ENCODE data around the gene PLEKHJ1.

The PLEKHJ1 gene

GRCh38 chr19:2246014-2246620 lies 10.0 kb upstream of the PLEKHJ1 start:
- TF ChIP-seq CTCF (IDR thresholded peaks at IDR 0.05) = no peak
- Histone ChIP-seq H3K27ac (no peak overlapping the region), H3K27me3 (peaks cover 27% of the 10 kb centered on the region), H3K4me3 (ENCODE audit: low read depth in 1 of 2, low read length in 1 of 2) (no peak overlapping the region), H3K4me1 (ENCODE audit: control insufficient read depth in 1 of 2, insufficient read depth in 1 of 2, low read depth in 1 of 2, low read length in 1 of 2) (peaks cover 12 to 13% of the 10 kb centered on the region in 2 experiments), H3K36me3 (peaks cover 63% of the 10 kb centered on the region), H3K9me3 (no peaks in the 10 kb centered on the region)

- no peak overlapping the region for H3K27ac ChIP-seq
- H3K27me3 ChIP-seq = peaks cover 18% of the 10 kb centered on the region
- no peak for TF ChIP-seq CTCF (IDR thresholded peaks at IDR 0.05)
- H3K36me3 ChIP-seq = peaks cover 63% of the 10 kb centered on the region
- H3K4me1 ChIP-seq (ENCODE audit: control insufficient read depth in 1 of 2, insufficient read depth in 1 of 2, low read depth in 1 of 2, low read length in 1 of 2) = peaks cover 11% of the 10 kb centered on the region in 2 experiments
- H3K4me3 ChIP-seq (ENCODE audit: low read depth in 1 of 2, low read length in 1 of 2) = no peak overlapping the region
- H3K9me3 ChIP-seq = no peaks in the 10 kb centered on the region
Observed at GRCh38 chr19:2245273-2245672, 9.1 kb upstream of the PLEKHJ1 start.

- Histone ChIP-seq H3K4me1 (ENCODE audit: control insufficient read depth in 1 of 2, insufficient read depth in 1 of 2, low read depth in 1 of 2, low read length in 1 of 2) (peaks cover 14 to 15% of the 10 kb centered on the region in 2 experiments), H3K27ac (no peak overlapping the region), H3K9me3 (no peaks in the 10 kb centered on the region), H3K4me3 (ENCODE audit: low read depth in 1 of 2, low read length in 1 of 2) (no peak overlapping the region), H3K27me3 (peaks cover 10% of the 10 kb centered on the region), H3K36me3 (peaks cover 63% of the 10 kb centered on the region)
- no peak for TF ChIP-seq CTCF (IDR thresholded peaks at IDR 0.05)
Observed at GRCh38 chr19:2244486-2244885, 8.4 kb upstream of the PLEKHJ1 start.

GRCh38 chr19:2244125-2244411 lies 7.9 kb upstream of the PLEKHJ1 start:
- H3K27me3 ChIP-seq = peaks cover 6% of the 10 kb centered on the region
- H3K27ac ChIP-seq = no peak overlapping the region
- H3K9me3 ChIP-seq = no peaks in the 10 kb centered on the region
- TF ChIP-seq CTCF (IDR thresholded peaks at IDR 0.05) = no peak
- peaks cover 62% of the 10 kb centered on the region for H3K36me3 ChIP-seq
- no peak overlapping the region for H3K4me3 ChIP-seq (ENCODE audit: low read depth in 1 of 2, low read length in 1 of 2)
- H3K4me1 ChIP-seq (ENCODE audit: control insufficient read depth in 1 of 2, insufficient read depth in 1 of 2, low read depth in 1 of 2, low read length in 1 of 2) = peaks cover 18 to 19% of the 10 kb centered on the region in 2 experiments

- Histone ChIP-seq H3K4me3 (ENCODE audit: low read depth in 1 of 2, low read length in 1 of 2) (no peak overlapping the region), H3K36me3 (peaks cover 56% of the 10 kb centered on the region), H3K27ac (no peak overlapping the region), H3K9me3 (no peaks in the 10 kb centered on the region), H3K27me3 (peaks cover under 1% of the 10 kb centered on the region), H3K4me1 (ENCODE audit: control insufficient read depth in 1 of 2, insufficient read depth in 1 of 2, low read depth in 1 of 2, low read length in 1 of 2) (peaks cover 24 to 25% of the 10 kb centered on the region in 2 experiments)
- TF ChIP-seq CTCF (IDR thresholded peaks at IDR 0.05) = no peak
Observed at GRCh38 chr19:2243274-2244124, 7.4 kb upstream of the PLEKHJ1 start.
